Ascending aorta (tissue), 2 donors: ENCODE data around the gene BTG2. TPM values are rescaled to one million over a fixed set of nuclear protein-coding genes. Genes with fewer than 3 reads are reported as not detected.
A peak's percentile ranks its signal among the peaks of the same experiment; 100 is the strongest.

Experiments used
- DNase-seq, 2 donors: peaks; one replicate each; pipeline ENCODE4 v3.0.0-alpha.2; 2019; ENCODE audit warnings: low spot score in 2 of 2
- H3K27ac ChIP-seq, 2 donors: fragments of 200-600 bp; sonication (generic); one replicate each; pipeline ENCODE4 v1.5.1; 2016 to 2017; ENCODE audit warnings: mild to moderate bottlenecking in 1 of 2
- H3K27me3 ChIP-seq: fragments of 200-600 bp; sonication (generic); one replicate; pipeline ENCODE4 v1.5.1; 2017
- H3K36me3 ChIP-seq, 2 donors: fragments of 200-600 bp; sonication (generic); one replicate each; pipeline ENCODE4 v1.5.1; 2016
- H3K4me1 ChIP-seq, 2 donors: fragments of 200-600 bp; sonication (generic); one replicate each; pipeline ENCODE4 v1.5.1; 2016 to 2017; ENCODE audit warnings: mild to moderate bottlenecking in 1 of 2
- H3K4me3 ChIP-seq, 2 donors: fragments of 200-600 bp; sonication (generic); one replicate each; pipeline ENCODE4 v1.5.1; 2016 to 2017; ENCODE audit warnings: mild to moderate bottlenecking in 1 of 2
- H3K9me3 ChIP-seq, 2 donors: fragments of 200-600 bp; sonication (generic); one replicate each; pipeline ENCODE4 v1.5.1; 2016
- CTCF ChIP-seq, 3 experiments: fragments of 200-600 bp in 2 of 3; fragments of 450-650 bp in 1 of 3; sonication (generic) in 2 of 3; IDR thresholded peaks; one replicate each; pipeline ENCODE4 v1.5.1; 2016 to 2019; ENCODE audit warnings: antibody characterized with exemption in 3 of 3, mild to moderate bottlenecking in 1 of 3, moderate library complexity in 1 of 3
- intact Hi-C: fragments of 100-400 bp; cut with DNase I; formaldehyde crosslinking; loops from one replicate; pipeline ENCODE4 v1.15.1; 2023
- total RNA-seq: library from RNA; depleted of rRNA; stranded (reverse); fragments of >200 nt; gene quantifications from one replicate; pipeline ENCODE4 v1.1.0, GENCODE V29; 2016

BTG2 gene
- total RNA-seq, 1 donor from 2014 or later: 219 TPM

- peak overlapping the region; percentile 62 to 69 for H3K4me3 ChIP-seq
- H3K9me3 ChIP-seq: no peaks in the 10 kb centered on the region
- H3K27me3 ChIP-seq: no peaks in the 10 kb centered on the region
- no peaks in the 10 kb centered on the region for H3K36me3 ChIP-seq
- peaks cover 0 to 3% of the 10 kb centered on the region in 2 donors for H3K4me1 ChIP-seq
- intact Hi-C loops: loop anchor here (1.0 kb wide), 1 partner anchor 72 kb away; no protein-coding TSS in a partner anchor
- TF ChIP-seq CTCF (IDR thresholded peaks at IDR 0.05): peak; percentile 85 to 96 (median 91)
- DNase-seq: peak in 1 of 2 donors; percentile 94
- H3K27ac ChIP-seq: peak overlapping the region; percentile 70 to 84
Measured at GRCh38 chr1:203267347-203267846, 37.9 kb upstream of the BTG2 start.

DNA sequence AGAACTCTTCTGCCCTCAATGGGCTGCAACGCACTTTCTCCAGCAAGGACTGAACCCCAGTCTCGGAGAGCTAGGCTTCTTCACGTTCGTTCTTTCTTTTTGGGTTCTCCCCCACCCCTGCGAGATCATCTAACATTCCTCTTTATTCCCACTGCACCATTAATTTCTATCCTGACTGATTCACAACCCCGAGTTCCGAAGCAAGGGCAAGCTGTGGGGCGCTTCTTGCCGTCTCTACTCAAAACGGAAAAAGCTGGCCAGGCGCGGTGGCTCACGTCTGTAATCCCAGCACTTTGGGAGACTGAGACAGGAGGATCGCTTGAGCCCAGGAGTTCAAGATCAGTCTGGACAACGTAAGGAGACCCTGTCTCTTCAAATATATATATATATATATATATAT is 37.4 kb upstream of the BTG2 start:
- Histone ChIP-seq H3K36me3 (no peaks in the 10 kb centered on the region), H3K9me3 (no peaks in the 10 kb centered on the region), H3K27me3 (no peaks in the 10 kb centered on the region), H3K4me3 (peak overlapping the region; percentile 62 to 69), H3K27ac (peak overlapping the region; percentile 70 to 84), H3K4me1 (peaks cover 3% of the 10 kb centered on the region in 2 donors)
- no peak for TF ChIP-seq CTCF (IDR thresholded peaks at IDR 0.05)
- intact Hi-C loops: loop anchor here (1.0 to 2.0 kb wide), 2 partner anchors 71 to 229 kb away; no protein-coding TSS in a partner anchor
- no peak for DNase-seq

- peak; percentile 78 to 93 (median 87) for TF ChIP-seq CTCF (IDR thresholded peaks at IDR 0.05)
- Histone ChIP-seq H3K4me1 (peaks cover 10 to 12% of the 10 kb centered on the region in 2 donors), H3K36me3 (no peaks in the 10 kb centered on the region), H3K9me3 (no peaks in the 10 kb centered on the region), H3K4me3 (no peak overlapping the region), H3K27me3 (no peaks in the 10 kb centered on the region), H3K27ac (no peak overlapping the region)
- intact Hi-C loops: loop anchor here (2.0 kb wide), 1 partner anchor 230 kb away; no protein-coding TSS in a partner anchor
- no peak for DNase-seq
Measured at GRCh38 chr1:203268901-203269653, 36.2 kb upstream of the BTG2 start.

- intact Hi-C loops: loop anchor here (2.0 to 5.0 kb wide), 4 partner anchors 193 to 428 kb away; no protein-coding TSS in a partner anchor
- no peak for DNase-seq
- H3K4me1 ChIP-seq: peaks cover 15 to 17% of the 10 kb centered on the region in 2 donors
Measured at GRCh38 chr1:203269654-203270020, 35.7 kb upstream of the BTG2 start.

GRCh38 chr1:203270448-203270847 is 34.9 kb upstream of the BTG2 start:
- no peak for TF ChIP-seq CTCF (IDR thresholded peaks at IDR 0.05)
- Histone ChIP-seq H3K27ac (no peak overlapping the region), H3K4me3 (no peak overlapping the region), H3K4me1 (peaks cover 15 to 22% of the 10 kb centered on the region in 2 donors), H3K27me3 (no peaks in the 10 kb centered on the region), H3K36me3 (no peaks in the 10 kb centered on the region), H3K9me3 (no peaks in the 10 kb centered on the region)
- intact Hi-C loops: loop anchor here (5.0 kb wide), 3 partner anchors 192 to 427 kb away; no protein-coding TSS in a partner anchor
- no peak for DNase-seq

More at GRCh38 chr1:203269654-203270020, 35.7 kb upstream of the BTG2 start:
- Histone ChIP-seq H3K9me3 (no peaks in the 10 kb centered on the region), H3K27ac (no peak overlapping the region), H3K4me3 (no peak overlapping the region), H3K36me3 (no peaks in the 10 kb centered on the region), H3K27me3 (no peaks in the 10 kb centered on the region)
- no peak for TF ChIP-seq CTCF (IDR thresholded peaks at IDR 0.05)
